IMR-90 (cell line): ENCODE results near the gene PYGL. TPM values are rescaled to one million over a fixed set of nuclear protein-coding genes. Genes with fewer than 3 reads are reported as not detected.

ENCODE experiments used
- ATAC-seq: fragments of 200-7000 bp; cut with Tn5 transposase; 2 replicates; pipeline ENCODE4 v1.9.1; 2020; ENCODE audit warnings: low read depth, mild to moderate bottlenecking, moderate library complexity
- BruUV-seq: library from RNA; stranded (reverse); fragments of 400-500 nt; replicated peaks from 2 replicates; lab custom pipeline; 2021; lab: Mats Ljungman, UMichigan
- CTCF ChIA-PET: fragments of 300-600 bp; formaldehyde crosslinking; extraction: SDS; loops from one replicate; lab custom pipeline; 2021; ENCODE audit warnings: antibody characterized with exemption; lab: Yijun Ruan, JAX
- POLR2A ChIA-PET: fragments of 300-600 bp; sonication (Branson Sonifier 250); formaldehyde crosslinking; loops from one replicate; lab custom pipeline; 2022; ENCODE audit warnings: antibody characterized with exemption; ENCODE audit not compliant: unreplicated experiment; lab: Charles Lee
- DNase-seq: peaks from one replicate; pipeline ENCODE4 v3.0.0; 2013
- H2AFZ ChIP-seq: replicated peaks from 2 replicates; pipeline ENCODE3; 2013; ENCODE audit warnings: low read length, mild to moderate bottlenecking; ENCODE audit not compliant: poor library complexity
- H2AK5ac ChIP-seq: 2 replicates; pipeline ENCODE4 v1.6.1; 2013; ENCODE audit warnings: low read depth, low read length, inconsistent platforms
- H2AK9ac ChIP-seq: replicated peaks from 2 replicates; pipeline ENCODE3; 2013; ENCODE audit warnings: mild to moderate bottlenecking, low read depth, low read length, moderate library complexity; ENCODE audit not compliant: poor library complexity
- H2BK120ac ChIP-seq: 2 replicates; pipeline ENCODE4 v1.6.1; 2013; ENCODE audit warnings: low read depth, low read length, inconsistent platforms
- H2BK15ac ChIP-seq: 3 replicates; pipeline ENCODE4 v1.6.1; 2013; ENCODE audit warnings: low read depth, low read length, inconsistent platforms
- H2BK20ac ChIP-seq: 2 replicates; pipeline ENCODE4 v1.6.1; 2013; ENCODE audit warnings: low read depth, mild to moderate bottlenecking, inconsistent platforms, low read length, moderate library complexity
- H2BK5ac ChIP-seq: 2 replicates; pipeline ENCODE4 v1.6.1; 2013; ENCODE audit warnings: mild to moderate bottlenecking, low read depth, low read length, inconsistent platforms; ENCODE audit not compliant: poor library complexity, severe bottlenecking
- H3K14ac ChIP-seq: replicated peaks from 2 replicates; pipeline ENCODE4 v1.6.1; 2013; ENCODE audit warnings: low read depth, low read length, inconsistent platforms
- H3K18ac ChIP-seq: 2 replicates; pipeline ENCODE4 v1.6.1; 2013; ENCODE audit warnings: low read depth, low read length, control low read depth
- H3K23ac ChIP-seq: 2 replicates; pipeline ENCODE4 v1.6.1; 2013; ENCODE audit warnings: low read depth, low read length, inconsistent platforms
- H3K27ac ChIP-seq: 2 replicates; pipeline ENCODE4 v1.5.1; 2013; ENCODE audit warnings: mild to moderate bottlenecking, control low read depth, low read length; ENCODE audit not compliant: insufficient read depth
- H3K27me3 ChIP-seq: 2 replicates; pipeline ENCODE4 v1.6.1; 2013; ENCODE audit warnings: low read length; ENCODE audit not compliant: control insufficient read depth, insufficient read depth
- H3K36me3 ChIP-seq: 2 replicates; pipeline ENCODE4 v1.6.1; 2013; ENCODE audit warnings: low read length, mixed read lengths; ENCODE audit not compliant: control insufficient read depth, insufficient read depth
- H3K4ac ChIP-seq: 2 replicates; pipeline ENCODE4 v1.6.1; 2013; ENCODE audit warnings: low read depth, low read length, inconsistent platforms
- H3K4me1 ChIP-seq: 2 replicates; pipeline ENCODE4 v1.6.1; 2013; ENCODE audit warnings: low read length, mixed read lengths; ENCODE audit not compliant: control insufficient read depth, insufficient read depth
- H3K4me2 ChIP-seq: 2 replicates; pipeline ENCODE4 v1.6.1; 2013; ENCODE audit warnings: low read depth, mild to moderate bottlenecking, control low read depth, low read length, moderate library complexity
- H3K4me3 ChIP-seq: 2 replicates; pipeline ENCODE4 v1.5.1; 2013; ENCODE audit warnings: low read depth, mild to moderate bottlenecking, control low read depth, low read length, moderate library complexity; ENCODE audit not compliant: insufficient read depth
- H3K56ac ChIP-seq: 2 replicates; pipeline ENCODE4 v1.6.1; 2013; ENCODE audit warnings: low read length, inconsistent platforms; ENCODE audit not compliant: insufficient read depth; ENCODE audit errors: extremely low read depth
- H3K79me1 ChIP-seq, 2 experiments: 2 replicates each; pipeline ENCODE4 v1.6.1; 2013; ENCODE audit warnings: low read length in 2 of 2, inconsistent platforms in 1 of 2, low read depth in 1 of 2
- H3K9ac ChIP-seq: 2 replicates; pipeline ENCODE4 v1.6.1; 2013; ENCODE audit warnings: low read depth, low read length, control low read depth
- H3K9me1 ChIP-seq: 2 replicates; pipeline ENCODE4 v1.6.1; 2013; ENCODE audit warnings: low read length, inconsistent platforms; ENCODE audit not compliant: insufficient read depth
- H3K9me3 ChIP-seq: 2 replicates; pipeline ENCODE4 v1.6.1; 2013; ENCODE audit warnings: low read length; ENCODE audit not compliant: control insufficient read depth, insufficient read depth
- H4K20me1 ChIP-seq: 2 replicates; pipeline ENCODE4 v1.6.1; 2013; ENCODE audit warnings: low read length, inconsistent platforms; ENCODE audit not compliant: insufficient read depth
- H4K5ac ChIP-seq: 2 replicates; pipeline ENCODE4 v1.6.1; 2013; ENCODE audit warnings: mild to moderate bottlenecking, low read depth, low read length, control low read depth
- H4K8ac ChIP-seq, 2 experiments: 2 replicates each; pipeline ENCODE4 v1.6.1; 2013; ENCODE audit warnings: low read depth in 2 of 2, low read length in 2 of 2, control low read depth in 1 of 2, inconsistent platforms in 1 of 2
- H4K91ac ChIP-seq: 2 replicates; pipeline ENCODE4 v1.6.1; 2013; ENCODE audit warnings: low read depth, low read length, inconsistent platforms; ENCODE audit not compliant: insufficient read depth
- BHLHE40 ChIP-seq: fragments of 150-350 bp; IDR thresholded peaks from 2 replicates; pipeline ENCODE4 v1.6.1; 2016; ENCODE audit warnings: mild to moderate bottlenecking, low read depth, low read length
- CEBPB ChIP-seq: IDR thresholded peaks from 2 replicates; pipeline ENCODE4 v1.6.1; 2012; ENCODE audit warnings: low read depth, low read length, improper control_type of control experiment
- CHD1 ChIP-seq: IDR thresholded peaks from 2 replicates; pipeline ENCODE4 v1.6.1; 2012; ENCODE audit warnings: low read depth, low read length, improper control_type of control experiment
- CTCF ChIP-seq: conservative IDR thresholded peaks from 2 replicates; pipeline ENCODE4 v1.5.1; 2012; ENCODE audit warnings: mild to moderate bottlenecking, low read depth, low read length, improper control_type of control experiment
- MAFK ChIP-seq: IDR thresholded peaks from 2 replicates; pipeline ENCODE4 v1.6.1; 2012; ENCODE audit warnings: low read depth, low read length, improper control_type of control experiment
- MAZ ChIP-seq: IDR thresholded peaks from 2 replicates; pipeline ENCODE4 v1.6.1; 2012; ENCODE audit warnings: low read depth, mild to moderate bottlenecking, low read length, improper control_type of control experiment, moderate library complexity, borderline replicate concordance
- NFE2L2 ChIP-seq: fragments of 150-350 bp; IDR thresholded peaks from 2 replicates; pipeline ENCODE4 v1.6.1; 2016; ENCODE audit warnings: low read depth, mild to moderate bottlenecking, low read length
- POLR2A ChIP-seq: IDR thresholded peaks from 2 replicates; pipeline ENCODE4 v1.6.1; 2012; ENCODE audit warnings: mild to moderate bottlenecking, low read depth, low read length
- RFX5 ChIP-seq: IDR thresholded peaks from 2 replicates; pipeline ENCODE4 v1.8.0; 2012; ENCODE audit warnings: low read depth, mild to moderate bottlenecking, low read length, moderate library complexity
- SMC3 ChIP-seq: fragments of 150-350 bp; IDR thresholded peaks from 2 replicates; pipeline ENCODE4 v1.6.1; 2016; ENCODE audit warnings: low read depth, mild to moderate bottlenecking, antibody characterized with exemption, low read length, moderate library complexity
- WGBS, 2 experiments: methylation state at CpG; one replicate each; pipeline versions ENCODE4 v1.1.5 to v1.1.7; 2013; ENCODE audit warnings: missing lambda C conversion rate in 2 of 2; ENCODE audit not compliant: insufficient read length in 1 of 2; ENCODE audit errors: extremely low coverage in 2 of 2; 5-methylcytosine and 5-hydroxymethylcytosine counted together
- dilution Hi-C: fragments of 300-500 bp; cut with HindIII; formaldehyde crosslinking; loops from one replicate; pipeline ENCODE4 v1.14.3; 2018; ENCODE audit warnings: low sequenced_read_pairs; ENCODE audit not compliant: unreplicated experiment
- in situ Hi-C: fragments of 300-500 bp; cut with MboI; formaldehyde crosslinking; loops from 3 replicates; pipeline ENCODE4 v1.14.3; 2019; ENCODE audit warnings: low sequenced_read_pairs, inconsistent platforms, mixed read lengths
- intact Hi-C: fragments of 100-400 bp; cut with micrococcal nuclease; formaldehyde crosslinking; loops from 2 replicates; pipeline ENCODE4 v1.10.0; 2022
- polyA plus RNA-seq, 3 experiments: library from polyadenylated mRNA; depleted of rRNA; stranded (reverse); fragments of >200 nt; gene quantifications; 2 replicates each; pipeline ENCODE4 v1.2.3, GENCODE V29; 2012; ENCODE audit warnings: low replicate concordance in 1 of 3
- total RNA-seq: library from RNA; depleted of rRNA; stranded (reverse); fragments of >200 nt; gene quantifications from 2 replicates; pipeline ENCODE4 v1.2.3, GENCODE V29; 2012

Gene PYGL
- total and polyA plus RNA-seq, 2 of the 4 experiments (the other 2 are of a cell fraction), result 52.3 to 70.4 TPM

- Histone ChIP-seq H3K9me3 (no peaks in the 10 kb centered on the region), H3K14ac (no peak overlapping the region), H3K36me3 (peaks cover 17% of the 10 kb centered on the region), H4K91ac (no peak overlapping the region), H4K5ac (no peak overlapping the region), H2AK9ac (no peak overlapping the region), H4K20me1 (no peaks in the 10 kb centered on the region), H3K23ac (no peak overlapping the region), H3K4me1 (peaks cover 3% of the 10 kb centered on the region), H3K18ac (no peak overlapping the region), H3K4ac (no peak overlapping the region), H2BK5ac (no peak overlapping the region), H3K9me1 (peaks cover 2% of the 10 kb centered on the region; the same call in 1 of the 2 replicates), H2AFZ (no peak overlapping the region), H2BK15ac (no peak overlapping the region), H3K4me3 (no peak overlapping the region), H3K56ac (no peak overlapping the region), H3K27ac (no peak overlapping the region), H4K8ac (no peak overlapping the region), H3K4me2 (no peak overlapping the region), H2AK5ac (no peak overlapping the region), H2BK120ac (no peak overlapping the region), H3K9ac (no peak overlapping the region), H2BK20ac (no peak overlapping the region), H3K27me3 (no peaks in the 10 kb centered on the region), H3K79me1 (no peaks in the 10 kb centered on the region)
- BruUV-seq, result no TSS peak
- ATAC-seq (no peak), DNase-seq (no peak)
- POLR2A ChIA-PET, result no interaction called here
- intact Hi-C loops (no loop called here), in situ Hi-C loops (no loop called here), dilution Hi-C loops (no loop called here)
- no CpG with 5 or more reads among the region's 2 CpGs for WGBS, 2 experiments
- CTCF ChIA-PET, result no interaction called here
- no peak for TF ChIP-seq MAFK
- TF ChIP-seq BHLHE40, result no peak
- TF ChIP-seq NFE2L2, result no peak
- no peak for TF ChIP-seq POLR2A
- no peak for TF ChIP-seq CEBPB
- TF ChIP-seq CTCF, result no peak
- TF ChIP-seq RFX5, result no peak
- TF ChIP-seq CHD1, result no peak
- TF ChIP-seq SMC3, result no peak
- no peak for TF ChIP-seq MAZ
Measured at GRCh38 chr14:50929506-50929905, 14.8 kb downstream of the PYGL start.
